GM18951 (cell line): ENCODE data around the gene HCN2.

Experiments
- POLR2A ChIP-seq: IDR thresholded peaks from 4 replicates; pipeline ENCODE4 v1.6.1; 2011; ENCODE audit warnings: mild to moderate bottlenecking; ENCODE audit not compliant: insufficient read length, insufficient read depth; ENCODE audit errors: extremely low read depth
- in situ Hi-C: fragments of 300-500 bp; cut with MboI; formaldehyde crosslinking; loops from one replicate; pipeline ENCODE4 v1.12.0; 2022; ENCODE audit warnings: low sequenced_read_pairs, mixed read lengths, inconsistent platforms; ENCODE audit not compliant: unreplicated experiment

The HCN2 gene

GRCh38 chr19:589693-590395, at the start of gene HCN2:
HCN2 (plus strand) TSS chr19:589881; CDS start chr19:589946, 65 bp downstream.
- no peak for TF ChIP-seq POLR2A
- in situ Hi-C loops: loop anchor here (25.0 kb wide), 1 partner anchor 147 kb away; no protein-coding TSS in a partner anchor

- TF ChIP-seq POLR2A: no peak
- in situ Hi-C loops: no loop called here
Measured at GRCh38 chr19:540867-541637, 48.6 kb upstream of the HCN2 start.

GRCh38 chr19:541699-542098, 48.0 kb upstream of the HCN2 start:
- in situ Hi-C loops: no loop called here
- no peak for TF ChIP-seq POLR2A

DNA sequence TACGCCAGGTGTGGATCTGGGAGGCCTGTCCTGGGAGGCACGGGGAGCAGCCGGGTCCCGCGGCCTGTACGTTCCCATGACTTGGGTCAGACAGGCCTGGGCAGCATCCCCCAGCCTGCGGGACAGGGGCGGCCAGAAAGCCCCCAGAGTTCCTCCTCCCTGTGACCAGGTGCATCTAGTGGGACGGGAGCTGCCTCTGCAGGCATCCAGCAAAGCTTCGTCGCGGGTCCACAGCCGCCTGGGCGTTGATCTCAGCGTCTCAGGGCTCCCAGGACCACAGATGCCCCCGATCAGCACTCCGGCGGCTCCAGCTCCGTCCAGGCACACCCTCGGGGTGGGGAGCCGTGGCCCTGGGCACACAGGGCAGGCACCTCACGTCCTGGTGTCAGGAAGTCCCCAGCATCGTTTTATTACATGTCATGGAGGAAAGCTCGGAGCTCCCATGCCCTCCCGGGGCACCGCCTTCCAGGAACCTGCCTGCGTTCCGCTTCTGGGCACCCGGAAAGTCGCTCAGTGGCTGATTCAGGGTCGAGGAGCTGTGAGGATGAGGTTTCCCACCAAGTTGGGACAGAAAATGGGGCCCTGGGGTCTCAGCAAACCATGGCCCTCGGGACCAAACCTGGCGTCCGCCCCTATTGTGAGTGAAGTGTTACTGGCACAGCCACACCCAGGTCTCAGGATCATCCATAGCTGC, 47.4 kb upstream of the HCN2 start:
- in situ Hi-C loops: no loop called here
- TF ChIP-seq POLR2A: no peak

GRCh38 chr19:543910-544608, 45.6 kb upstream of the HCN2 start, which contains the start of gene GZMM:
GZMM (plus strand) TSS chr19:544053; CDS start chr19:544072, 19 bp downstream.
- in situ Hi-C loops: no loop called here
- no peak for TF ChIP-seq POLR2A

- TF ChIP-seq POLR2A: no peak
- in situ Hi-C loops: no loop called here
Measured at GRCh38 chr19:547117-547516, 42.6 kb upstream of the HCN2 start.

DNA sequence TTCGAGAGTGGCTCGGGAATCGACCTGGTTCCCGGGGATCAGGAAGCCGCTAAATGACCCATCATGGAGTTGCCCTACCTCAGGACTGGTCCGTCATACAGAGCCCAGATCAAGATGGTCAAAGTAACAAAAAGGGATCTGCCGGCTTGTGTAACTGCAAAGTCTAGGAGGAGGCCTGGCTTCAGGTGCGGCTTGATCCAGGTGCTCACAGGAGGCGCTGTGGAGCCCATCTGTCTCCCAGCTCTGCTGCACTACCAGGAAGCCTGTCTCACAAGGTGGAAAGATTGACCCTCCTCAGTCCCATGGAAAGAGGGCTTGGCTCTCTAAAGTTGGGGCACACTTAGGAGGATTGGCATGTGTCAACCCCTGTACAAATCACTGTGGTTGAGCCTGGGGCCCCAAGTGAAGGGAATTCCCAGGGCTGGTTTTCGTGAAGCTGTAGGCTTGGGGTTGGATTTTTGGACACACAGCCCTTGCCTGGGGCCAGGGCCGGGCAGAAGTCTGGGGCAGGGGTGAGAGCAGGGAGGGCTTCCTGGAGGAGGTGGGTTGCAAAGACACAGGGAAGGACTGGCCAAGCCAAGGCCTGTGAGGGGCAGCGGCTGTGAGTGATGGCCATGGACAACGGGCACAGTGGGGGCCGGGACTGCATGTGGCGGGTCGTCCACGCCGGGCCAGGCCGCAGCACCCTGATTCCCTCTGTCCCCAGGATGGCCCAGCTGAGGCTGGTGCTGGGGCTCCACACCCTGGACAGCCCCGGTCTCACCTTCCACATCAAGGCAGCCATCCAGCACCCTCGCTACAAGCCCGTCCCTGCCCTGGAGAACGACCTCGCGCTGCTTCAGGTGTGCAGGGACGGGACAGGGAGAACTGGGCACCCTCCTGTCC, 41.6 kb upstream of the HCN2 start:
- in situ Hi-C loops: no loop called here
- no peak for TF ChIP-seq POLR2A

GRCh38 chr19:548886-549830, 40.5 kb upstream of the HCN2 start:
- in situ Hi-C loops: no loop called here
- TF ChIP-seq POLR2A: no peak

GRCh38 chr19:554817-555216, 34.9 kb upstream of the HCN2 start:
- in situ Hi-C loops: no loop called here
- no peak for TF ChIP-seq POLR2A

DNA sequence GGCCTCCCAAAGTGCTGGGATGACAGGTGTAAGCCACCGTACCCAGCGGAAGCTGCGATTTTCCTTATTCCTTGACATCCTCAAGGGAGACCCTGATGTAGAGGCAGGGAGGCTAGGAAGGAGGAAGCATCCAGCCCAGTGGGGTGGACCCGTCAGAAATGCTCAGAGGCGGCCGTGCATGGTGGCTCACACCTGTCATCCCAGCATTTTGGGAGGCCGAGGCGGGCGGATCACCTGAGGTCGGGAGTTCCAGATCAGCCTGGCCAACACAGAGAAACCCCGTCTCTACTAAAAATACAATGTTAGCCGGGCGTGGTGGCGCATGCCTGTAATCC, 34.2 kb upstream of the HCN2 start:
- in situ Hi-C loops: no loop called here
- no peak for TF ChIP-seq POLR2A
